HuH-7 (cell line): ENCODE results near the gene PIK3R1.

ENCODE experiments used
- DNase-seq: peaks from one replicate; pipeline ENCODE4 v3.0.0; 2011; ENCODE audit warnings: low spot score

Gene PIK3R1

DNA sequence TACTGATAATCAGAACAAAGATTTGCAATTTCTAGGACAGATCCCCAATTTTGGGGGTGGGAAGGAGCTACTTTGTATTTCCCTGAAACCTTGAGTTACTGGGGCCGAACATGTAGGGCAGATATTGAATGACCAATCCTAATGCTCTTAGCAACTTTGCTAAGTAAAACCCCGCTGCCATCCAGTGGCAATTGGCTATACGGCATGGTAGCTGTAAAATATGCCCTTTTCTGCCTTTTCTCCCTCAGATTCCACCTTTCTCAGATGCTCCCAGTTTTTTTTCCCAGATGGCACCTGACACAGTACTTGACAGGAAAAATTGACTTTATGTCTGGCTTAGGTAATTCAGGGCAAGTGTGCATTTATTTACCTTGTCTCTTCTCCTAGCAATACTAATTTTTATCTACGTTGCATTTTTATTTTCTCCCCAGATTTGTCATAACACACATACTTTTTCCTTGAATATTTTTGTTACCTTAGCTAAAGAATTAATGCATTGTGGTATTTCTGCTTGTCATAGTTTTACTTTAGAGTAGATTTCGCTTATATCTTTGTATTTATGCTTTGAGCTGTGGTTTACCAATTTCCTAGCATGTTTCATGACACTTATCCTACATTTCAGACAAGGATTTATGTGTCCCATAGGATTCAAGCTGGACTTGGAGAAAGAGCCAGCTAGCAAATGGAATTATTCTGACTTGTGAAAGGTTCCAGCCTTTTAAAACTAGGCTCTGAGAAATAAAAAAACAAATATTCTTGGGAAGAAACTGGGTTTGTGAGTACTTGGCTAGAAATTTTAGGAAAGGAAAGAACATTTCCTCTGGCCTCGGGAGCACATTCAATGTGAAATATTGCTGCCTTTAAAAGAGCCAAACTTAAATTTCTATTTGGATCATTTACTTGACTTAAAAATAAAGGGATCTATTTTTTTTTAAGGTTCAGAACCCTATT, 37.4 kb downstream of the PIK3R1 start:
- DNase-seq: peak; percentile 49

DNA sequence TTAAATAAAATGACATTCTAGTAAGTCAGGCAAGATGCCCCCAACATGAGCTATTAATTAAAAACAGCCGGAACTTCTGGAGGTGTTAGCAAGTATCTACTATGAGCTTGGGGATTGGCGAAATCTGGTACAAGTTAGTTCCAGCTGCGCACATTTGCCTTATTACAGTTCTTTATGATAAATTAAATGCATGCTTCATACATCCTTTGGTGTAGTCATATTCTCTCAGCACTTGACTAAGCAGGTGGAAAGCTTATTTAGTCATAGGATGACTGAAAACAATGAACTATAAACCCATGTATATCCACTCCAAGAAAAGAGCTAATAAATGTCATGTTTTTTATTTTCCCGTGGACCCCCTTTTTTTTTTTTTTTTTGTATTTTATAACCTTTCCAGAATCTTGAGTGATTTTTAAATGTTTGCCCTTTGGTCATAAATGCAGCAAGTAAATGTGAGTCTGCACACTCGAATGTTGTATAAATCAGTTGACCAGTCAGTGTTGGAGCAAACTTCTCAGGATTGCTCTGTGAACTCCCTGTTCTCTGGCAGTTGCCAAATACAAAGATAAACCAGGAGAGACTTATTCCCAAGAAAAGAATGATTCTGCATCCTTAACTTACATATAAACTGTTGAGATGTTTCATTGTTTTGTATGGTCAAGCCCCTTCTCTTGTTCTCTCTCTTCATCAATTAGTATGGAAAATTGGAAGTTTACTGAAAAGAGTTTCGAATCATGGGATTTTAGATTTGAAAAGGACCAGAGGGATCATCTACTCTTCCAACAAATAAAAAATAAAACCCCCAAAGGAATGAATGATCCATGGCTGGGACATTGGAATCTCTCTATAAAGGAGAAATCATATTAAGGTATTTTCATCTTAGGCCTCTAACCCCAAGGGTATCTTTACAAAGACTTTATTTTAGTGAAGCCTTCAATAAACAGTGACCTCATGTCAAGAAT, 38.3 kb downstream of the PIK3R1 start:
- DNase-seq: no peak

DNA sequence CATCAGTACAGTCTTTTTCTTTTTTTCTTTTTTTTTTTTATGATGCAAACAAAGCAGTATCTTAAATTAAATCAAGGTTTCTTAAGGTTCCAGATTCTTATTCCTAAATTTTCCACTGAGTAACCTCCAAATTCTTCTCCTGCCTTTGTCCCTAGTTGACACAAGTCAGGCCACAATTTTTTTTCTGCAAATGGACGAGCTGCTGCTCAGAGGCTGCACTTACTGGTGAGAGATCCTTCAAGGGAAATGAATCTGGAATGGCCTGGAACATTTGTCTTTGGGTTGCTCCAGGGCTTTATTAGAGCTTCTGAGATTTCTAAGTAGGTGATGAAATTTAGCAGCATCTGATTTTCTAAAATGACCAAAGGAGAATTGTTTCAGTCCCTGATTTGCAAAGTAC, 39.3 kb downstream of the PIK3R1 start:
- DNase-seq: no peak

DNA sequence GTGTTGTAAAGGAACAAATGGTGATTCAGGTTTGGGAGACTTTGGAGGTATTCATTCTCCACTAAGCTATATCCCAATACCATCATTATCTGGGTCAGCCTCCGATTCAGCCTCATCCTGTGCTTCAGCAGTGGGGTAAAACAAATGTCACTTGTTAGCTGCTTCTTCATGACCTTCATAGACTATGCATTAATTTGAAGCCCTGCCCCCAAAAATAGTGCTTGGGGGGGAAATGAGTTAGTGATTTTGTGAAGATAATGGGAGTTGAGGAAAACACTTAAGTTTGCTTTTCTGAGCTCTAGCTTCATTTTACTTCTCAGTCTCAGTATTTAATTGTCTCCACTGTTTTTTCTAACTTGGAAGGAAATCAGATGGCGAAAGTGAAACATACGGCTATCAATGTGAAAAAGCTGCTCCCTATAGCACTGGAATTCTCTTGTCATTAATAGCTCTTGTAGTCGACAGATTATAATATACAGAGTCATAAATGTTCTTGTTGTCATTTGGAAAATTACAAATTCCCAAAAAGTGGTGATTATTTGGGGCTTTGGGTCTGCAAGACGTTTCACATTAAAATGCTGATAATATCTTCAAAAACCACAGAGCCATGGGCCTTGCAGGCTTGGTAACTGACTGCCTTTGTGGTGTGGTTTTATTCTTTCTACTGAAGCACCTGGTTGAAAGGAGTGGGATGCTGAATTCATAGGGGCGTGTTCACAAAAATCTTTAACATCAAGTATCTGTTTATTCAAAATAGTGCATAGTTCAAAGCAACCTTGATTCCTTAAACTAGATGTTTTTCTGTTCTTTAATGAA, 40.0 kb downstream of the PIK3R1 start:
- DNase-seq: no peak

DNA sequence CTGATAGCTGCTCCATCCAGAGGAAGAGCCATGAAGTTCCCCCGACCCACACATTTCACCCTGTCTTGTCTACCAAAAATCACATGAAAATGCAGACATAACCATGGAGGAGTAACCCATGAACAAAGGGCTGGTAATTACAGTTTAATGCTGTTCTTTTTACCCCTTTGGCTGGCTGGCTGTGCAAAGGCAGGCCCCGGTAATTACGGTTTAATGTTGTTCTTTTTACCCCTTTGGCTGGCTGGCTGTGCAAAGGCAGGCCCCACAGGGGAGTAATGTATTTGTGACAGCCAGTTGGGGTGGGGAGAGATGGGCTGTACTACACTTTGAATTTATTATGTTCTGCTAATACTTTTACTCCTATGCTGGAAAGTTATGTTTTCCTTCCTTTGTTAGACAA, 41.7 kb downstream of the PIK3R1 start:
- no peak for DNase-seq

DNA sequence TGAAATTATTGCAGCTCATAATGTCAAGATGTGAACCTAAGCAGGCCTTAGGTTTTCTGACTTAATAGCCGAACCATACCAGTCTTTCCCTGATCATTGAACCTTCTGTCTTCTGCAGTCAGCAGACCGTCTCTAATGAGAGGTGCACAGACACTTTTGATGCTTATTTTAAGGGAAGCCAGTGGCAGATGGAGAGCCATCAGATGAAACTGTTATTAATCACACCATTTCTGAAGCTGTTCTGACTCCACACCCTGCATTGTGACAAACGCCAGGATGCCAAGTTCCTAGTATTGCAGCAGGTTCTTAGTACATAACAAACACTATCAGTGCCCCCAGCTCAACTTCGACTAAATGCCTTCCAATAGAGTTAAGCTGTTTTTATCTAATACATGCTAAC, 43.0 kb downstream of the PIK3R1 start:
- no peak for DNase-seq

DNA sequence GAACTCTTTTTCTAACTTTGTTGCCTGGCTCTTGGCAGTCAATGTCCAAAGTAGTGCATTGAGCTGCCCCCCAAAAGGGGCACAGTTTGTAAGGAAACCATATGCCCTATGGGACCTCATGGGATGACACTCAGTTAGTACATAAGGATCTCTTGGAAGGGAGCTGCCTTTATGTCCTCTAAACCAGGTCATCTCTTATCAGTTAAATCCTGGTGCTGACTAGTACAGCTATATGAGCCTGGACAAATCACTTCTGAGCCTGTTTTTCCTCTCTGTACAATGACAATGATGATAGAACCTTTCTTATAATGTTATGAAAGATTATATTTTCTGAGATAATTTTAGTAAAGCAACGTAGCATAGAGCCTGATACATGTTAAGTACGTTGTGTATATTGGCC, 44.1 kb downstream of the PIK3R1 start:
- no peak for DNase-seq

GRCh38 chr5:68260467-68260866, 44.9 kb downstream of the PIK3R1 start:
- no peak for DNase-seq

- DNase-seq: no peak
Observed at GRCh38 chr5:68261169-68261568, 45.6 kb downstream of the PIK3R1 start.

DNA sequence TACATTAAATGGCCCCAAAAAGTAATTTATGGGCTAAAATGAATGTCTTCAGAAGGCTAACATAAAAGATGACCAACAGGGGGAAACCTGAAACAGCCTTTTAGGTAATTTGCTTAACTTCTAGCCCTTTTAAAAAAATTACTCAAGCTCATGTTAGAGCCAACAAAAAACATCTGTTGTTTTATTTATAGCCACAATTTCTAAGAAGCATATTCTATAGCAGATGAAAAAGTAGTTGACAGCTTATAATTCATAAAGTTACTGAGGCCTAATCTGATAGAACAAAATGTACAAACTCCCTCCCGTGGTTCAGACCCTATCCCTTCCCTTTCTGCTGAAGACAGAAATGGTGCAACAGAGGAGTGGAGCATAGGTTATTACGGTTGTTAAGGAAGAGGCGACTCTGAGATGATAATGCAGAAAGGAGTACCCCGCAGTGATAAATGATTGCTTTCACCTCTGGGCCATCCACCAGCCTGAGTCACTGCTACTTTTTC, 46.1 kb downstream of the PIK3R1 start:
- no peak for DNase-seq

DNA sequence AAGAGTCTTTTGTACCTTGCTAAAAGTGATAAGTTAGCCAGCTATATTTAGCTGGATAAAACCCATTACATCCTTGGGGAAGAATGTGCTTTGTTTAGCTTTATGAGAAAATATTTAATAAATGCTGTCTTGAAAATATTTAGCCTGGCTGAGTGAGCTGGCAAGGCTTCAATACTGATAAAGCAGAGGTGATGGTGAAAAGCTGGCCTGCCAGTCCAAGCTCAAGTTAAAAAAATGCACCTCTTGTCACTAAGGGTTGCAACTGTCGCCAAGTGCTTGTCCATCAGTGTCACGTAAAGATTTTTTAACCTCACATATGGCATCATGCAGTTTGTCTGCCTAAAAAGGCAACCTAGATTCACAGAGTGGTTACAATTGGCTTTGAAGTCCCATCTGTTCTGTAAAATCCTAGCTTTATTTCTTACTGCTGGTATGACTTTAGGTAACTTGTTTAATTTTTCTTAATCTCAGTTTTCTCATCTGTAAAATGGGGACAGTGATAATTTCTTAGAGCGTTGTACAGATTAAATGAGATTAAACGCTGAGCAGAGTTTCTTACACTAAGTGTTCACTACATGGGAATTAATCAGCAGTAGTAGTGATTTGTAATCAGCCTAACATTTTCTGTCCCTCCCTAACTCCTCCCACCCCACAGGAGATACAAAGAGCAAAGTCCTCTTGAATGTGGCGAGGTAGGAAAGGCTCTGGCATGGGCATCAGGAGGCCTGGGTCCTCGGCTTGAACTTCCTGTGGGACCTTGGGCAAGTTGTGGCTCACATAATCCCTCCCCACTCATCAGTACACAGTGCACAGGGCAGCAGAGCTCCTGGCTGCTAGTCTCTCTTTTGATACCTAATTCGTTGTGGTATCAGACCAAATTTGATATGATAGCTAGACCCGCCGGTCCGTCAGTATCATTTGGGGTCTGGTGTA, 48.7 kb downstream of the PIK3R1 start:
- no peak for DNase-seq

DNA sequence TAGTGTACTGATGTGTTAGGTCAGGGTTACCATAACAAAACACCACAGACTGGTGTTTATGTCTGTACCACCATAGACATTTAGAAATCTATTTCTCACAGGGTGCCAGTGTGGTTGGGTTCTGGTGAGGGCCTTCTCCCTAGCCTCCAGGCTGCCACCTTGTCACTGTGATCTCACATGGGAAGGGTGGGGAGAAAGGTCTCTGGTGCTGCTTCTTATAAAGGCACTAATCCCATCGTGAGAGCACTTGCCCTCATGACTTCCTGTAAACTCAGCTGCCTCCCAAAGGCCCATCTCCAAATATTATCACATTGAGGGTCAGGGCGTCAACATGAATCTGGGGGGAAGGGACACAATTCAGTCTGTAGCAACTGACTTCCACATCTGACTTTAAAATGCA, 49.8 kb downstream of the PIK3R1 start:
- no peak for DNase-seq

DNA sequence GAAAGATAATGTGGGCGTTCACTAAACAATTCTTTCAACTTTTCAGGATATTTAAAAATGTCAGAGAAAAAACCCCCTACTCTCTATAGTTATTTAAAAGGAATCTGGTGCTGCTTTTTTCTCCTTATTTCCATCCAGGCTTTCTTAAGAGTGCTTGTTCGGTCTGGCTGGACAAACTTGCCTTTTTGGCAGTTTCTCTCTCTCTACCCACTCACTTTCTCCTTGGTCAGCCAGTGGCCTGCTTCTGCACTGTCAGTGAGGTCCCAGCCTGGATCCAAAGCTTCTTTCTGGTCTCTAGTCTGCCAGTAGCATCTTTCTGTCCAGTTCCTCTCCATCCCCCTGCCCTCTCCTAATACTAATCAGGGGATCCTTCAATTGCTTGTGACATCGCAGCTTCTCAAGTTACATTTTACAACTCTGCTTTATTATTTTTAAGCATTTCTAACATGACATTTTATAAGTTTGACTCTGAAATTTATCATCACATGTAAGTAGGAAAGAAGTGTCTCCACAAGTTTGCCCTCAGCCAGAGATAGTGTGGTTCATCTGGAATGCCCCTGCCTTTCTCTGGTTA, 50.4 kb downstream of the PIK3R1 start:
- no peak for DNase-seq

DNA sequence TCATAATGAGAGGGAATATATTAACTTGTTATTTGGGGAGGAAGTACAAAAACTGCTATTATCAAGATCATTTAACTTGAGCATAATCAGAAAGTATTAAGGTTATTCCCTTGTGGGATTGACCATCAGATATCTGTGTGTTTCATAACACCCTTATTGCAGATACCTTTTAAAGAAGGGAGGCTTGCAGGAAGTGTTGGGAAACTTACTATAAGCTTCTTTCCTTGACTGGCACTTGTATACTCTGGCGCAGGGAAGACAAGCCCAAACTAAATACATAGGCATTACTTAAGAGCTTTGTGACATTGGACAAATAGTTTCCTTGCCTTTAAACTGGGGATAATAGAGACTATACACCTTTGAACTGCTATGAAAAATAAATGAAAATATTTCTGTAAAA, 50.9 kb downstream of the PIK3R1 start:
- no peak for DNase-seq

GRCh38 chr5:68267066-68267465, 51.5 kb downstream of the PIK3R1 start:
- no peak for DNase-seq

DNA sequence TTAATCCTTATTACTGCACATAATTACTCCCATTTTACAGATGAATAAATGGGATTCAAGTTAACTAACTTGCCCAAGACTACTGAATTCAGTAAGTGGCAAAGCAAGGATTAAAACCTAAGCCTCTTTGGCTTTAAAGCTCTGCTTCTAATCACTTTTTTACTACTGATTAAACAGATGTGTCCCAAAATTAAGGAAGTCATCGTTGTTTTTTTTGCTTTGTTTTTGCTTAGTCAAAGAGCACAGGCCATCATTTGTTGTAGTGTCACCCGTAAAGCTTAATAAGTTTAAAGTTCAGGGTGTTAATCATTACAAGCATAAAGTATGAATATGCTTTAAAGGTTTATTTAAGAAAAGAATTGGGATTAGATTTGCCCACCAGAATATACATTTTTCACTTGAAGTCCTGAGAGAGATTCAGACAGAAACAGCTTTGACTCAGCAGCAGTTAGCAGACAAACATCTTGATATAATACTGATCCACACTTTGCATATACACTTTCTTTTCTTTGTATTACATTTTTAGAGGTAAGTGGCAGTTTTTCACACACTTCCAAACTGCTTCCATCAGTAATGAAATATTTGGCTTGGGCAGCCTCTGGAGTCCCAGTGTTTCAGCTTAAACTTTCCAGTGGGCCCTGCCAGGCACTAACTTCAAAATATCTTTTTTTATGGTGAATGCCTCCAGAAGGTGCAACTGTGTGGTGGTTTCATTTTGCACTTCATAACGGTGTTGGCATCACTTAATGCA, 52.7 kb downstream of the PIK3R1 start:
- DNase-seq: no peak

GRCh38 chr5:68268852-68269130, 53.2 kb downstream of the PIK3R1 start:
- DNase-seq: no peak

DNA sequence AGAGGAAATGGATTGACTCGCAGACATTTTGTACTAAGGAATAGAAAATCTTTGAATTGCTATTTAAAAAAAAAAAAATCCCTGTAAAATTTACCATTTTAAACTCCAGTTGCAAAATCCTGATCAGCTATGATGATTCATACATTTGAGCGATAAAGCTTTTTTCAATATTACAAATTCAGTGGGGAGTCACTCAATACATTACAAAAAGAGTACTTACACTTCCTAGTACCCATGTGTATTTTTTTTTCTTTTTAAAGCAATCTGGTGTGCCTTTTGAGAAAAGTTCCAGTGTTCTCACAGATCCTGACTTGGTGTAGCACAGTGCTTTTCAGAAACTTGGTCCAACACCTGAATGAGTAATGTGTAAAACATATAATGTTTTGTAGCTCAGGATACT, 54.3 kb downstream of the PIK3R1 start:
- DNase-seq: no peak

- DNase-seq: no peak
Observed at GRCh38 chr5:68270399-68270975, 54.9 kb downstream of the PIK3R1 start.
